GM23338 (cell line): ENCODE measurements around the gene NFILZ. TPM values are rescaled to one million over a fixed set of nuclear protein-coding genes. Genes with fewer than 3 reads are reported as not detected.
A peak's percentile ranks its signal among the peaks of the same experiment; 100 is the strongest.

Experiments
- ATAC-seq: fragments of 200-7000 bp; cut with Tn5 transposase; 3 replicates; pipeline ENCODE4 v1.9.1; 2020
- DNase-seq: peaks from one replicate; pipeline ENCODE4 v3.0.0-alpha.2; 2015; ENCODE audit warnings: low spot score
- H2AFZ ChIP-seq: fragments of 200-600 bp; sonication (generic); 2 replicates; pipeline ENCODE4 v1.8.0; 2016; ENCODE audit warnings: antibody characterized with exemption, mild to moderate bottlenecking, moderate library complexity
- H3F3A ChIP-seq: fragments of 200-600 bp; sonication (generic); replicated peaks from 2 replicates; pipeline ENCODE4 v1.8.0; 2017; ENCODE audit warnings: antibody characterized with exemption, mixed run types, low read depth
- H3K27ac ChIP-seq: fragments of 200-600 bp; sonication (generic); 2 replicates; pipeline ENCODE4 v1.6.1; 2016; ENCODE audit warnings: low read depth
- H3K27me3 ChIP-seq: fragments of 200-600 bp; sonication (generic); 2 replicates; pipeline ENCODE4 v1.8.0; 2016; ENCODE audit warnings: mild to moderate bottlenecking, mixed run types, moderate library complexity; ENCODE audit not compliant: insufficient read depth
- H3K36me3 ChIP-seq: fragments of 200-600 bp; sonication (generic); 2 replicates; pipeline ENCODE4 v1.8.0; 2016; ENCODE audit warnings: mild to moderate bottlenecking; ENCODE audit not compliant: insufficient read depth
- H3K4me1 ChIP-seq: fragments of 200-600 bp; sonication (generic); 2 replicates; pipeline ENCODE4 v1.8.0; 2016; ENCODE audit warnings: mild to moderate bottlenecking, moderate library complexity; ENCODE audit not compliant: insufficient read depth
- H3K4me2 ChIP-seq: fragments of 200-600 bp; sonication (generic); 2 replicates; pipeline ENCODE4 v1.7.1; 2017; ENCODE audit warnings: mixed run types
- H3K4me3 ChIP-seq: fragments of 200-600 bp; sonication (generic); 2 replicates; pipeline ENCODE4 v1.6.1; 2016; ENCODE audit warnings: mixed run types
- H3K79me2 ChIP-seq: fragments of 200-600 bp; sonication (generic); replicated peaks from 2 replicates; pipeline ENCODE4 v1.8.0; 2017; ENCODE audit warnings: mild to moderate bottlenecking; ENCODE audit not compliant: insufficient read depth
- H3K9me2 ChIP-seq: fragments of 200-600 bp; sonication (generic); 2 replicates; pipeline ENCODE4 v1.8.0; 2017; ENCODE audit not compliant: insufficient read depth
- H4K20me1 ChIP-seq: fragments of 200-600 bp; sonication (generic); replicated peaks from 2 replicates; pipeline ENCODE4 v1.8.0; 2017; ENCODE audit warnings: mild to moderate bottlenecking; ENCODE audit not compliant: insufficient read depth
- H3K27ac Mint-ChIP-seq: 2 replicates; pipeline ENCODE4 v1.8.0; 2020; ENCODE audit warnings: inconsistent platforms, mild to moderate bottlenecking, moderate library complexity, mixed read lengths
- H3K27me3 Mint-ChIP-seq: 3 replicates; pipeline ENCODE4 v1.8.0; 2022; ENCODE audit warnings: low read depth, mild to moderate bottlenecking, moderate library complexity, mixed read lengths, inconsistent platforms; ENCODE audit not compliant: insufficient read depth, poor library complexity
- H3K36me3 Mint-ChIP-seq: 3 replicates; pipeline ENCODE4 v1.8.0; 2021; ENCODE audit warnings: low read depth, mild to moderate bottlenecking, inconsistent platforms, moderate library complexity, mixed read lengths
- H3K4me1 Mint-ChIP-seq: 3 replicates; pipeline ENCODE4 v1.8.0; 2020; ENCODE audit warnings: mild to moderate bottlenecking, inconsistent platforms, mixed read lengths
- H3K4me3 Mint-ChIP-seq: 3 replicates; pipeline ENCODE4 v1.8.0; 2021; ENCODE audit warnings: moderate library complexity, mild to moderate bottlenecking, inconsistent platforms, mixed read lengths
- H3K9me3 Mint-ChIP-seq: 3 replicates; pipeline ENCODE4 v1.8.0; 2020; ENCODE audit warnings: moderate library complexity, mild to moderate bottlenecking, inconsistent platforms, mixed read lengths
- CREB1 ChIP-seq: fragments of 250-450 bp; sonication (Bioruptor Pico); IDR thresholded peaks from 2 replicates; pipeline ENCODE4 v1.5.0; 2020; ENCODE audit warnings: low read depth, mild to moderate bottlenecking, moderate library complexity
- CTCF ChIP-seq, 2 experiments: fragments of 200-600 bp in 1 of 2; sonication (generic) in 1 of 2; conservative IDR thresholded peaks; 2 replicates each; pipeline versions ENCODE4 v1.5.1 to v1.6.1; 2016 to 2017; ENCODE audit warnings: antibody characterized with exemption in 2 of 2, low read depth in 2 of 2, mild to moderate bottlenecking in 2 of 2, moderate library complexity in 1 of 2
- ETS1 ChIP-seq: IDR thresholded peaks from 2 replicates; pipeline ENCODE4 v1.6.1; 2016; ENCODE audit warnings: antibody characterized with exemption
- EZH2phosphoT487 ChIP-seq: fragments of 200-600 bp; sonication (generic); IDR thresholded peaks from one replicate; pipeline ENCODE4 v1.8.1; 2018; ENCODE audit warnings: antibody characterized with exemption; ENCODE audit not compliant: unreplicated experiment
- JUNB ChIP-seq: IDR thresholded peaks from one replicate; pipeline ENCODE4 v1.6.1; 2016; ENCODE audit warnings: antibody characterized with exemption; ENCODE audit not compliant: unreplicated experiment
- NANOG ChIP-seq: IDR thresholded peaks from 2 replicates; pipeline ENCODE4 v1.6.1; 2016; ENCODE audit warnings: antibody characterized with exemption, borderline replicate concordance
- POLR2AphosphoS5 ChIP-seq: IDR thresholded peaks from 2 replicates; pipeline ENCODE4 v1.6.1; 2016; ENCODE audit warnings: antibody characterized with exemption, low read depth
- REST ChIP-seq: IDR thresholded peaks from one replicate; pipeline ENCODE4 v1.6.1; 2018; ENCODE audit warnings: antibody characterized with exemption; ENCODE audit not compliant: unreplicated experiment
- STAT1 ChIP-seq: IDR thresholded peaks from one replicate; pipeline ENCODE4 v1.6.1; 2016; ENCODE audit warnings: antibody characterized with exemption; ENCODE audit not compliant: unreplicated experiment
- ZNF114 ChIP-seq: fragments of 250-450 bp; sonication (Bioruptor Pico); IDR thresholded peaks from 2 replicates; pipeline ENCODE4 v1.5.0; 2020; ENCODE audit warnings: mild to moderate bottlenecking, moderate library complexity
- ZNF331 ChIP-seq: fragments of 250-450 bp; sonication (Bioruptor Pico); IDR thresholded peaks from 2 replicates; pipeline ENCODE4 v1.5.0; 2020; ENCODE audit warnings: low read depth, mild to moderate bottlenecking, moderate library complexity
- ZNF462 ChIP-seq: fragments of 250-450 bp; sonication (Bioruptor Pico); IDR thresholded peaks from 2 replicates; pipeline ENCODE4 v1.5.0; 2020; ENCODE audit warnings: mild to moderate bottlenecking, moderate library complexity
- polyA plus RNA-seq: library from polyadenylated mRNA; unstranded; fragments of >200 nt; fragmentation: Nextera tagmentation; extraction: Ambion mirVana; gene quantifications from 2 replicates; pipeline ENCODE4 v1.2.1, GENCODE V29; 2016
- total RNA-seq: library from RNA; depleted of rRNA; stranded (reverse); fragments of >200 nt; shearing (Covaris generic); gene quantifications from 2 replicates; pipeline ENCODE4 v1.2.3, GENCODE V29; 2014

The NFILZ gene
- total and polyA plus RNA-seq, 2 experiments from 2014 or later: not detected

GRCh38 chr19:8585894-8586750 lies 44.3 kb upstream of the NFILZ start:
- Mint-ChIP-seq H3K27me3 (peaks cover 24% of the 10 kb centered on the region), H3K4me1 (peaks cover 9% of the 10 kb centered on the region), H3K27ac (no peak overlapping the region), H3K36me3 (peaks cover 3% of the 10 kb centered on the region; the same call in 1 of the 3 replicates), H3K9me3 (no peaks in the 10 kb centered on the region; the same call in 1 of the 3 replicates), H3K4me3 (no peak overlapping the region)
- H3K27me3 ChIP-seq: peaks cover 18% of the 10 kb centered on the region
- no peaks in the 10 kb centered on the region for H3K9me2 ChIP-seq
- no peak overlapping the region for H3K4me3 ChIP-seq
- H3F3A ChIP-seq: peaks cover 4% of the 10 kb centered on the region; the same call in 1 of the 2 replicates
- H4K20me1 ChIP-seq: 0 out of 2 replicates have a peak, but pooled peaks cover 3% of the 10 kb centered on the region
- ATAC-seq: peak; percentile 87
- H3K27ac ChIP-seq: no peak overlapping the region
- no peaks in the 10 kb centered on the region for H3K79me2 ChIP-seq
- H3K4me1 ChIP-seq: peaks cover 3% of the 10 kb centered on the region
- H3K4me2 ChIP-seq: 0 out of 2 replicates have a peak overlapping the region, but pooled peaks have one; percentile 20
- H2AFZ ChIP-seq: no peak overlapping the region
- peak; percentile 86 to 97 for TF ChIP-seq CTCF (conservative IDR thresholded peaks at IDR 0.05; ENCODE audit: low read depth in 2 of 2)
- no peak for TF ChIP-seq ETS1
- TF ChIP-seq ZNF114 (CRISPR knock-in tag): no peak
- no peak for TF ChIP-seq STAT1
- TF ChIP-seq NANOG: no peak
- TF ChIP-seq CREB1 (CRISPR knock-in tag): no peak
- TF ChIP-seq ZNF462 (CRISPR knock-in tag): no peak
- no peak for TF ChIP-seq POLR2AphosphoS5
- TF ChIP-seq JUNB: no peak
- TF ChIP-seq EZH2phosphoT487: no peak
- no peak for TF ChIP-seq ZNF331 (CRISPR knock-in tag)
- TF ChIP-seq REST: peak; percentile 48
- H3K36me3 ChIP-seq: no peaks in the 10 kb centered on the region
- peak; percentile 97 for DNase-seq
